GM23338 (cell line): ENCODE data around the gene IVL. TPM values are rescaled to one million over a fixed set of nuclear protein-coding genes. Genes with fewer than 3 reads are reported as not detected.

ENCODE experiments used
- ATAC-seq: fragments of 200-7000 bp; cut with Tn5 transposase; 3 replicates; pipeline ENCODE4 v1.9.1; 2020
- DNase-seq: peaks from one replicate; pipeline ENCODE4 v3.0.0-alpha.2; 2015; ENCODE audit warnings: low spot score
- H2AFZ ChIP-seq: fragments of 200-600 bp; sonication (generic); 2 replicates; pipeline ENCODE4 v1.8.0; 2016; ENCODE audit warnings: antibody characterized with exemption, mild to moderate bottlenecking, moderate library complexity
- H3F3A ChIP-seq: fragments of 200-600 bp; sonication (generic); replicated peaks from 2 replicates; pipeline ENCODE4 v1.8.0; 2017; ENCODE audit warnings: antibody characterized with exemption, mixed run types, low read depth
- H3K27ac ChIP-seq: fragments of 200-600 bp; sonication (generic); 2 replicates; pipeline ENCODE4 v1.6.1; 2016; ENCODE audit warnings: low read depth
- H3K27me3 ChIP-seq: fragments of 200-600 bp; sonication (generic); 2 replicates; pipeline ENCODE4 v1.8.0; 2016; ENCODE audit warnings: mild to moderate bottlenecking, mixed run types, moderate library complexity; ENCODE audit not compliant: insufficient read depth
- H3K36me3 ChIP-seq: fragments of 200-600 bp; sonication (generic); 2 replicates; pipeline ENCODE4 v1.8.0; 2016; ENCODE audit warnings: mild to moderate bottlenecking; ENCODE audit not compliant: insufficient read depth
- H3K4me1 ChIP-seq: fragments of 200-600 bp; sonication (generic); 2 replicates; pipeline ENCODE4 v1.8.0; 2016; ENCODE audit warnings: mild to moderate bottlenecking, moderate library complexity; ENCODE audit not compliant: insufficient read depth
- H3K4me2 ChIP-seq: fragments of 200-600 bp; sonication (generic); 2 replicates; pipeline ENCODE4 v1.7.1; 2017; ENCODE audit warnings: mixed run types
- H3K4me3 ChIP-seq: fragments of 200-600 bp; sonication (generic); 2 replicates; pipeline ENCODE4 v1.6.1; 2016; ENCODE audit warnings: mixed run types
- H3K79me2 ChIP-seq: fragments of 200-600 bp; sonication (generic); replicated peaks from 2 replicates; pipeline ENCODE4 v1.8.0; 2017; ENCODE audit warnings: mild to moderate bottlenecking; ENCODE audit not compliant: insufficient read depth
- H3K9me2 ChIP-seq: fragments of 200-600 bp; sonication (generic); 2 replicates; pipeline ENCODE4 v1.8.0; 2017; ENCODE audit not compliant: insufficient read depth
- H4K20me1 ChIP-seq: fragments of 200-600 bp; sonication (generic); replicated peaks from 2 replicates; pipeline ENCODE4 v1.8.0; 2017; ENCODE audit warnings: mild to moderate bottlenecking; ENCODE audit not compliant: insufficient read depth
- H3K27ac Mint-ChIP-seq: 2 replicates; pipeline ENCODE4 v1.8.0; 2020; ENCODE audit warnings: inconsistent platforms, mild to moderate bottlenecking, moderate library complexity, mixed read lengths
- H3K27me3 Mint-ChIP-seq: 3 replicates; pipeline ENCODE4 v1.8.0; 2022; ENCODE audit warnings: low read depth, mild to moderate bottlenecking, moderate library complexity, mixed read lengths, inconsistent platforms; ENCODE audit not compliant: insufficient read depth, poor library complexity
- H3K36me3 Mint-ChIP-seq: 3 replicates; pipeline ENCODE4 v1.8.0; 2021; ENCODE audit warnings: low read depth, mild to moderate bottlenecking, inconsistent platforms, moderate library complexity, mixed read lengths
- H3K4me1 Mint-ChIP-seq: 3 replicates; pipeline ENCODE4 v1.8.0; 2020; ENCODE audit warnings: mild to moderate bottlenecking, inconsistent platforms, mixed read lengths
- H3K4me3 Mint-ChIP-seq: 3 replicates; pipeline ENCODE4 v1.8.0; 2021; ENCODE audit warnings: moderate library complexity, mild to moderate bottlenecking, inconsistent platforms, mixed read lengths
- H3K9me3 Mint-ChIP-seq: 3 replicates; pipeline ENCODE4 v1.8.0; 2020; ENCODE audit warnings: moderate library complexity, mild to moderate bottlenecking, inconsistent platforms, mixed read lengths
- CREB1 ChIP-seq: fragments of 250-450 bp; sonication (Bioruptor Pico); IDR thresholded peaks from 2 replicates; pipeline ENCODE4 v1.5.0; 2020; ENCODE audit warnings: low read depth, mild to moderate bottlenecking, moderate library complexity
- ETS1 ChIP-seq: IDR thresholded peaks from 2 replicates; pipeline ENCODE4 v1.6.1; 2016; ENCODE audit warnings: antibody characterized with exemption
- EZH2 ChIP-seq: fragments of 200-600 bp; sonication (generic); IDR thresholded peaks from one replicate; pipeline ENCODE4 v1.8.0; 2017; ENCODE audit warnings: antibody characterized with exemption, mild to moderate bottlenecking, low read depth; ENCODE audit not compliant: unreplicated experiment
- EZH2phosphoT487 ChIP-seq: fragments of 200-600 bp; sonication (generic); IDR thresholded peaks from one replicate; pipeline ENCODE4 v1.8.1; 2018; ENCODE audit warnings: antibody characterized with exemption; ENCODE audit not compliant: unreplicated experiment
- JUNB ChIP-seq: IDR thresholded peaks from one replicate; pipeline ENCODE4 v1.6.1; 2016; ENCODE audit warnings: antibody characterized with exemption; ENCODE audit not compliant: unreplicated experiment
- NANOG ChIP-seq: IDR thresholded peaks from 2 replicates; pipeline ENCODE4 v1.6.1; 2016; ENCODE audit warnings: antibody characterized with exemption, borderline replicate concordance
- POLR2AphosphoS5 ChIP-seq: IDR thresholded peaks from 2 replicates; pipeline ENCODE4 v1.6.1; 2016; ENCODE audit warnings: antibody characterized with exemption, low read depth
- REST ChIP-seq: IDR thresholded peaks from one replicate; pipeline ENCODE4 v1.6.1; 2018; ENCODE audit warnings: antibody characterized with exemption; ENCODE audit not compliant: unreplicated experiment
- STAT1 ChIP-seq: IDR thresholded peaks from one replicate; pipeline ENCODE4 v1.6.1; 2016; ENCODE audit warnings: antibody characterized with exemption; ENCODE audit not compliant: unreplicated experiment
- ZNF114 ChIP-seq: fragments of 250-450 bp; sonication (Bioruptor Pico); IDR thresholded peaks from 2 replicates; pipeline ENCODE4 v1.5.0; 2020; ENCODE audit warnings: mild to moderate bottlenecking, moderate library complexity
- ZNF331 ChIP-seq: fragments of 250-450 bp; sonication (Bioruptor Pico); IDR thresholded peaks from 2 replicates; pipeline ENCODE4 v1.5.0; 2020; ENCODE audit warnings: low read depth, mild to moderate bottlenecking, moderate library complexity
- ZNF462 ChIP-seq: fragments of 250-450 bp; sonication (Bioruptor Pico); IDR thresholded peaks from 2 replicates; pipeline ENCODE4 v1.5.0; 2020; ENCODE audit warnings: mild to moderate bottlenecking, moderate library complexity
- polyA plus RNA-seq: library from polyadenylated mRNA; unstranded; fragments of >200 nt; fragmentation: Nextera tagmentation; extraction: Ambion mirVana; gene quantifications from 2 replicates; pipeline ENCODE4 v1.2.1, GENCODE V29; 2016
- total RNA-seq: library from RNA; depleted of rRNA; stranded (reverse); fragments of >200 nt; shearing (Covaris generic); gene quantifications from 2 replicates; pipeline ENCODE4 v1.2.3, GENCODE V29; 2014
- TF ChIP-seq, protein P1 (sequence below), 2 experiments: fragments of 200-600 bp in 1 of 2; sonication (generic) in 1 of 2; conservative IDR thresholded peaks; 2 replicates each; pipeline versions ENCODE4 v1.5.1 to v1.6.1; 2016 to 2017; ENCODE audit warnings: antibody characterized with exemption in 2 of 2, low read depth in 2 of 2, mild to moderate bottlenecking in 2 of 2, moderate library complexity in 1 of 2

The IVL gene
- total and polyA plus RNA-seq, 2 experiments from 2014 or later, result not detected

GRCh38 chr1:152940614-152941013, 32.3 kb downstream of the IVL start:
- H3K36me3 ChIP-seq, result no peaks in the 10 kb centered on the region
- TF ChIP-seq ZNF462 (CRISPR knock-in tag) (no peak), ETS1 (no peak), ZNF114 (CRISPR knock-in tag) (no peak), EZH2 (no peak), JUNB (no peak), EZH2phosphoT487 (no peak), STAT1 (no peak), NANOG (no peak), CREB1 (CRISPR knock-in tag) (no peak), ZNF331 (CRISPR knock-in tag) (no peak), REST (no peak), POLR2AphosphoS5 (no peak)
- TF ChIP-seq, protein P1, sequence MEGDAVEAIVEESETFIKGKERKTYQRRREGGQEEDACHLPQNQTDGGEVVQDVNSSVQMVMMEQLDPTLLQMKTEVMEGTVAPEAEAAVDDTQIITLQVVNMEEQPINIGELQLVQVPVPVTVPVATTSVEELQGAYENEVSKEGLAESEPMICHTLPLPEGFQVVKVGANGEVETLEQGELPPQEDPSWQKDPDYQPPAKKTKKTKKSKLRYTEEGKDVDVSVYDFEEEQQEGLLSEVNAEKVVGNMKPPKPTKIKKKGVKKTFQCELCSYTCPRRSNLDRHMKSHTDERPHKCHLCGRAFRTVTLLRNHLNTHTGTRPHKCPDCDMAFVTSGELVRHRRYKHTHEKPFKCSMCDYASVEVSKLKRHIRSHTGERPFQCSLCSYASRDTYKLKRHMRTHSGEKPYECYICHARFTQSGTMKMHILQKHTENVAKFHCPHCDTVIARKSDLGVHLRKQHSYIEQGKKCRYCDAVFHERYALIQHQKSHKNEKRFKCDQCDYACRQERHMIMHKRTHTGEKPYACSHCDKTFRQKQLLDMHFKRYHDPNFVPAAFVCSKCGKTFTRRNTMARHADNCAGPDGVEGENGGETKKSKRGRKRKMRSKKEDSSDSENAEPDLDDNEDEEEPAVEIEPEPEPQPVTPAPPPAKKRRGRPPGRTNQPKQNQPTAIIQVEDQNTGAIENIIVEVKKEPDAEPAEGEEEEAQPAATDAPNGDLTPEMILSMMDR (conservative IDR thresholded peaks at IDR 0.05; ENCODE audit: low read depth in 2 of 2), result no peak
- no peak overlapping the region for H3K4me2 ChIP-seq
- H3K4me1 Mint-ChIP-seq, result no peaks in the 10 kb centered on the region
- no peak for ATAC-seq
- H3K4me1 ChIP-seq, result no peaks in the 10 kb centered on the region
- no peak overlapping the region for H3K27ac ChIP-seq
- no peak overlapping the region for H3K27ac Mint-ChIP-seq
- no peaks in the 10 kb centered on the region; the same call in 1 of the 2 replicates for H3K9me2 ChIP-seq
- H3F3A ChIP-seq, result no peaks in the 10 kb centered on the region
- peaks cover 7% of the 10 kb centered on the region for H3K27me3 Mint-ChIP-seq
- no peaks in the 10 kb centered on the region for H4K20me1 ChIP-seq
- H2AFZ ChIP-seq, result no peak overlapping the region
- H3K27me3 ChIP-seq, result no peaks in the 10 kb centered on the region
- no peak for DNase-seq
- no peaks in the 10 kb centered on the region; the same call in 2 of the 3 replicates for H3K36me3 Mint-ChIP-seq
- H3K9me3 Mint-ChIP-seq, result peaks cover 10% of the 10 kb centered on the region
- H3K79me2 ChIP-seq, result no peaks in the 10 kb centered on the region
- H3K4me3 Mint-ChIP-seq, result no peak overlapping the region
- no peak overlapping the region for H3K4me3 ChIP-seq
